Caco-2 (cell line): Measurements from ENCODE around the gene CWF19L2. TPM values are rescaled to one million over a fixed set of nuclear protein-coding genes. Genes with fewer than 3 reads are reported as not detected.

ENCODE experiments used
- Bru-seq: library from RNA; stranded (reverse); fragments of 400-500 nt; gene quantifications from one replicate; lab custom pipeline; 2021; lab: Mats Ljungman, UMichigan
- BruChase-seq, 2 experiments: library from RNA; stranded (reverse); fragments of 400-500 nt; gene quantifications; one replicate each; lab custom pipeline; 2021; lab: Mats Ljungman, UMichigan
- BruUV-seq: library from RNA; stranded (reverse); fragments of 400-500 nt; replicated peaks from 2 replicates; lab custom pipeline; 2021; lab: Mats Ljungman, UMichigan
- CTCF ChIA-PET: fragments of 300-600 bp; sonication (Branson Sonifier 250); formaldehyde crosslinking; loops from one replicate; lab custom pipeline; 2022; ENCODE audit warnings: antibody characterized with exemption; lab: Charles Lee
- POLR2A ChIA-PET: fragments of 300-600 bp; sonication (Branson Sonifier 250); formaldehyde crosslinking; loops from one replicate; lab custom pipeline; 2022; ENCODE audit warnings: antibody characterized with exemption; lab: Charles Lee
- DNase-seq, 2 experiments: peaks; one replicate each; pipeline versions ENCODE4 v3.0.0 to v3.0.0-alpha.2; 2020 to 2022
- H3K27me3 ChIP-seq: replicated peaks from 2 replicates; pipeline ENCODE4 v1.6.0; 2011; ENCODE audit warnings: low read length; ENCODE audit not compliant: control insufficient read depth, insufficient read depth
- H3K36me3 ChIP-seq: 2 replicates; pipeline ENCODE4 v1.5.1; 2011; ENCODE audit warnings: low read length; ENCODE audit not compliant: control insufficient read depth, insufficient read depth
- H3K4me1 ChIP-seq: fragments of 250-450 bp; sonication (Bioruptor Pico); 2 replicates; pipeline ENCODE4 v1.5.1; 2020; ENCODE audit warnings: mild to moderate bottlenecking
- H3K4me3 ChIP-seq: 2 replicates; pipeline ENCODE4 v1.5.1; 2011; ENCODE audit warnings: low read depth, mild to moderate bottlenecking, control low read depth, low read length
- H3K9me3 ChIP-seq: fragments of 250-450 bp; sonication (Bioruptor Pico); 2 replicates; pipeline ENCODE4 v1.5.1; 2020; ENCODE audit warnings: mild to moderate bottlenecking, moderate library complexity
- H3K27ac Mint-ChIP-seq: one replicate; pipeline ENCODE4 v1.8.0; 2022; ENCODE audit warnings: mixed read lengths; ENCODE audit not compliant: unreplicated experiment
- H3K27me3 Mint-ChIP-seq: one replicate; pipeline ENCODE4 v1.8.0; 2022; ENCODE audit warnings: mixed read lengths; ENCODE audit not compliant: insufficient read depth, unreplicated experiment
- H3K36me3 Mint-ChIP-seq: one replicate; pipeline ENCODE4 v1.8.0; 2022; ENCODE audit warnings: mild to moderate bottlenecking, mixed read lengths; ENCODE audit not compliant: insufficient read depth, unreplicated experiment
- H3K4me1 Mint-ChIP-seq: one replicate; pipeline ENCODE4 v1.8.0; 2022; ENCODE audit warnings: low read depth, mixed read lengths; ENCODE audit not compliant: unreplicated experiment
- H3K4me3 Mint-ChIP-seq: one replicate; pipeline ENCODE4 v1.8.0; 2022; ENCODE audit warnings: mild to moderate bottlenecking, moderate library complexity, mixed read lengths; ENCODE audit not compliant: unreplicated experiment
- H3K9me3 Mint-ChIP-seq: one replicate; pipeline ENCODE4 v1.8.0; 2022; ENCODE audit warnings: mixed read lengths; ENCODE audit not compliant: unreplicated experiment
- intact Hi-C: fragments of 100-400 bp; cut with micrococcal nuclease; formaldehyde crosslinking; loops from one replicate; pipeline ENCODE4 v1.10.0; 2022; ENCODE audit not compliant: unreplicated experiment
- long read RNA-seq: library from polyadenylated mRNA; stranded (forward); transcript quantifications from one replicate; pipeline ENCODE4 v2.0.0, GENCODE V29; 2022
- total RNA-seq: library from RNA; stranded (reverse); gene quantifications from 2 replicates; pipeline ENCODE4 v1.2.3, GENCODE V29; 2022
- TF ChIP-seq, protein P1 (sequence below), 2 experiments: fragments of 200-600 bp in 1 of 2; IDR thresholded peaks; 1 replicate in 1 of 2; 2 replicates in 1 of 2; pipeline versions ENCODE4 v1.5.1 to v1.8.0; 2011 to 2022; ENCODE audit warnings: antibody characterized with exemption in 1 of 2, control low read depth in 1 of 2, inconsistent platforms in 1 of 2, low read depth in 1 of 2, low read length in 1 of 2, mild to moderate bottlenecking in 1 of 2, moderate library complexity in 1 of 2; ENCODE audit not compliant: insufficient read depth in 1 of 2, severe bottlenecking in 1 of 2, unreplicated experiment in 1 of 2

CWF19L2 gene
- 22.9 and 24.1 TPM in 2 replicates for total RNA-seq
- percentile 88 among the genes with signal in this experiment for Bru-seq, nascent RNA
- BruChase-seq, experiment 1, labeled RNA remaining after a 2-hour chase, result percentile 80 among the genes with signal in this experiment
- BruChase-seq, experiment 2, labeled RNA remaining after a 6-hour chase, result percentile 73 among the genes with signal in this experiment
- long read RNA-seq, transcript CWF19L2-201 (18 exons, 3,278 nt), result major isoform, 47 of 62 reads
- long read RNA-seq, partial matches to known transcripts, result 8 of 62 reads
- long read RNA-seq, other reads (novel, unspliced or antisense), result 7 of 62 reads

DNA sequence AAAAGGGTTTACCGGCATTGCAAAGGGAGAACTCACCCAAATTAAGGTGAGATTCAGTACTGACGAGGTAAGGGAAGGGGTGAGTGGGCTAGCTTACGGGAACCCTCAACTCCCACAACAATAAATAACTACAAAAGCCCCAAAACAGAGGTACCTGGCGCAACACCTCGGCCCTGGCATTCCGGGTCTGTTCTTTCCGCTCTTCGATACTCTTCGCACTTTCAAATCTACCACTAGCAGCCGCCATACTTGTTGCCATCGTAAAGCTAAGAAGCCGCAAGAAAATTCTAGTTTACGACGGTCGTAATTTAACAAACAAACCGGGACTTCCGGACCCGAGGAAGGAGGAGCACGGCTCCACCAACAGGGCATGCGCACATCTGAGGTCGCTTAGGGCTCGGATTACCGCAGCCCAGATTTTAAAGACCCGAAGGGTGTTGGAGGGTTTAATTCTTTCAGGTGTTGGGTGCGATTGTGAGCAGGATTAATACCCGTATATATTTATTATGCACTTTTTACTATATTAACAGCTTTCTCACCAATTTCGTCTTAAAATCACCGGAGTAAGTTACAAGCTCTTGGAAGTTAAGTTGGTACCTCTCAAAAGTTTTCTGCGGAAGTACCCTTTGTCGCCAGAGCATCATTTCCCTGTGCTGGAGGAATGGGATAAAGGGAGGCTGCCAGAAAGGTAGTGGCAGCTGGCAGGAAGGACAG lies at the start of gene CWF19L2:
Gene CWF19L2 (minus strand): TSS at position 268 of the 714 bp plus-strand sequence. CDS start 9 bp downstream, at position 259.
- BruUV-seq, result no TSS peak
- CTCF ChIA-PET, result interaction anchor here (0.6 to 1.3 kb wide), 5 partner anchors 10 to 1370 kb away, joined by 3 to 4 read pairs (median 3); no protein-coding TSS in a partner anchor

DNA sequence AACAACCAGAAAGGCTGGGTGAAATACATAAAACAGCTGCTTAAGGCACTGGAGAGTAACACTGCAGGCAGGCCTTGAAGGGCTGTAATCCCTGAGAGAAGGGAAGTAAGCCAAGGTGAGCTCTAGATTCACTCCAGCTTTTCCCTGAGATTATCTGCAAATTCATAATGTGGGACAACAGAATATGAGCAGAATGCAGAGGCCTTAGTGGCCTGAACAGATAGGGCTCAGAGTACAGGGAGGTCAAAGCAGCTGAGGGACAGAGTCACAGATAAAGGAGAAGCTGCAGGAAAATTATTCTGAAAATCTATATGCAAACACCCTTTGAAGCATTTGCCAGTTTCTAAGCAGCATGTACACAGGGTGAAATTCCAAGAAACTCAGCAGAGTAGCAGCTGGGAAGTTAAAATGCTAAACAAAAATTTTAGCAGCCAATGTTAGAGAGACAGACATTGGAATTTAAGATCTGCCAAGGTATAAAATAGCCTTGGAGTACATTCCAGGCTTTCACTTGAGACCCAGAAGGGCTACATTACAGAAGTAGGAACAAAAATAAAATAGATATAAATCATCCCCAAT lies 48.1 kb upstream of the CWF19L2 start:
- no peaks in the 10 kb centered on the region for H3K4me1 ChIP-seq
- no peaks in the 10 kb centered on the region for H3K27me3 ChIP-seq
- BruUV-seq, result no TSS peak
- intact Hi-C loops, result no loop called here
- H3K9me3 ChIP-seq, result peaks cover 10% of the 10 kb centered on the region
- ChIA-PET POLR2A (no interaction called here), CTCF (no interaction called here)
- TF ChIP-seq, protein P1, sequence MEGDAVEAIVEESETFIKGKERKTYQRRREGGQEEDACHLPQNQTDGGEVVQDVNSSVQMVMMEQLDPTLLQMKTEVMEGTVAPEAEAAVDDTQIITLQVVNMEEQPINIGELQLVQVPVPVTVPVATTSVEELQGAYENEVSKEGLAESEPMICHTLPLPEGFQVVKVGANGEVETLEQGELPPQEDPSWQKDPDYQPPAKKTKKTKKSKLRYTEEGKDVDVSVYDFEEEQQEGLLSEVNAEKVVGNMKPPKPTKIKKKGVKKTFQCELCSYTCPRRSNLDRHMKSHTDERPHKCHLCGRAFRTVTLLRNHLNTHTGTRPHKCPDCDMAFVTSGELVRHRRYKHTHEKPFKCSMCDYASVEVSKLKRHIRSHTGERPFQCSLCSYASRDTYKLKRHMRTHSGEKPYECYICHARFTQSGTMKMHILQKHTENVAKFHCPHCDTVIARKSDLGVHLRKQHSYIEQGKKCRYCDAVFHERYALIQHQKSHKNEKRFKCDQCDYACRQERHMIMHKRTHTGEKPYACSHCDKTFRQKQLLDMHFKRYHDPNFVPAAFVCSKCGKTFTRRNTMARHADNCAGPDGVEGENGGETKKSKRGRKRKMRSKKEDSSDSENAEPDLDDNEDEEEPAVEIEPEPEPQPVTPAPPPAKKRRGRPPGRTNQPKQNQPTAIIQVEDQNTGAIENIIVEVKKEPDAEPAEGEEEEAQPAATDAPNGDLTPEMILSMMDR (IDR thresholded peaks at IDR 0.05; ENCODE audit: insufficient read depth in 1 of 2, low read depth in 1 of 2, low read length in 1 of 2, severe bottlenecking in 1 of 2, unreplicated experiment in 1 of 2), result no peak
- Mint-ChIP-seq H3K4me3 (no peak overlapping the region), H3K36me3 (peaks cover 21% of the 10 kb centered on the region), H3K27ac (no peak overlapping the region), H3K4me1 (no peaks in the 10 kb centered on the region), H3K9me3 (peaks cover 35% of the 10 kb centered on the region), H3K27me3 (no peaks in the 10 kb centered on the region)
- no peaks in the 10 kb centered on the region for H3K36me3 ChIP-seq
- H3K4me3 ChIP-seq, result no peak overlapping the region
- DNase-seq, result no peak

More for the DNA sequence above, at the start of gene CWF19L2:
- peak within 1 kb of the TSS; percentile 93 for H3K4me3 Mint-ChIP-seq
- H3K4me1 ChIP-seq, result no peaks in the 10 kb centered on the region
- H3K27me3 Mint-ChIP-seq, result peaks cover 5% of the 10 kb centered on the region
- peaks cover 8% of the 10 kb centered on the region for H3K36me3 Mint-ChIP-seq
- intact Hi-C loops, result loop anchor here (2.0 to 10.0 kb wide), 2 partner anchors 49 to 1383 kb away; partner anchors contain the start of genes AASDHPPT and KBTBD3
- POLR2A ChIA-PET, result interaction anchor here (0.5 to 1.3 kb wide), 4 partner anchors 49 to 1381 kb away, joined by 3 to 4 read pairs (median 3); partner anchors contain the start of genes AASDHPPT and KBTBD3
- peak; percentile 95 to 96 for DNase-seq
- H3K27me3 ChIP-seq, result no peaks in the 10 kb centered on the region
- 0 out of 2 replicates have a peak, but pooled peaks cover 3% of the 10 kb centered on the region for H3K36me3 ChIP-seq
- TF ChIP-seq, protein P1 (IDR thresholded peaks at IDR 0.05; ENCODE audit: insufficient read depth in 1 of 2, low read depth in 1 of 2, low read length in 1 of 2, severe bottlenecking in 1 of 2, unreplicated experiment in 1 of 2), result no peak
- peaks cover 26% of the 10 kb centered on the region for H3K4me1 Mint-ChIP-seq
- peak within 1 kb of the TSS; percentile 73 for H3K4me3 ChIP-seq
- no peaks in the 10 kb centered on the region for H3K9me3 Mint-ChIP-seq
- H3K27ac Mint-ChIP-seq, result peak within 1 kb of the TSS; percentile 94
- H3K9me3 ChIP-seq, result no peaks in the 10 kb centered on the region

DNA sequence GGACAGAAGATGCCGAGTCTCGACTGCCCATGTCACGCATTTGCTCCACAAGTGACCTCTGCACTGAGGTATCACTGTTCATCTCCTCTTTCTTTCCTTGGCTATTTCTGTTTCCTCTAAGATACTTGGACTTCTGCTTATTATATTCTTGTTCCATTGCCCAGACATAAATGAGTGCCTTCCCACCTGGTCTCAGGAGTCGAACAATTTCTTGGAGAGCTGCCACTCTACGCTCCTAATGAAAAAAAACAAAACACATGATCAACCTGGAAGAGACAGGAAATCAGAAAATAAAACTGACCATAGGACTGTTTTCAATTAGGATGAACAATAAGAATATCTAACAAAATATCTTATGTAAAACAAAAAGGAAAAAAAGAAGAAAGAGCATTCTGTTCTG lies 47.4 kb upstream of the CWF19L2 start:
- H3K9me3 ChIP-seq, result peaks cover 10% of the 10 kb centered on the region
- H3K36me3 ChIP-seq, result no peaks in the 10 kb centered on the region
- ChIA-PET POLR2A (no interaction called here), CTCF (no interaction called here)
- H3K4me3 ChIP-seq, result no peak overlapping the region
- Mint-ChIP-seq H3K4me1 (no peaks in the 10 kb centered on the region), H3K9me3 (peaks cover 36% of the 10 kb centered on the region), H3K4me3 (no peak overlapping the region), H3K27me3 (no peaks in the 10 kb centered on the region), H3K36me3 (peaks cover 21% of the 10 kb centered on the region), H3K27ac (no peak overlapping the region)
- H3K4me1 ChIP-seq, result no peaks in the 10 kb centered on the region
- no TSS peak for BruUV-seq
- TF ChIP-seq, protein P1 (IDR thresholded peaks at IDR 0.05; ENCODE audit: insufficient read depth in 1 of 2, low read depth in 1 of 2, low read length in 1 of 2, severe bottlenecking in 1 of 2, unreplicated experiment in 1 of 2), result no peak
- no peaks in the 10 kb centered on the region for H3K27me3 ChIP-seq
- no peak for DNase-seq
- intact Hi-C loops, result no loop called here
